T-cell (primary cell): ENCODE results near the gene LPCAT2. TPM values are rescaled to one million over a fixed set of nuclear protein-coding genes. Genes with fewer than 3 reads are reported as not detected.

Source experiments
- ATAC-seq, 4 experiments: fragments of 200-7000 bp in 3 of 4; fragments of 150-1000 bp in 1 of 4; cut with Tn5 transposase; replicated peaks in 1 of 4; 1 replicate in 3 of 4; 2 replicates in 1 of 4; pipeline ENCODE4 v1.10.0; 2021; ENCODE audit warnings: moderate library complexity in 3 of 4, mild to moderate bottlenecking in 2 of 4, moderate number of reproducible peaks in 1 of 4
- CTCF ChIA-PET, 2 donors: fragments of 300-600 bp; sonication (Branson Sonifier 250); formaldehyde crosslinking; loops; one replicate each; lab custom pipeline; 2022; ENCODE audit warnings: antibody characterized with exemption in 2 of 2; lab: Charles Lee
- POLR2A ChIA-PET, 2 donors: fragments of 300-600 bp; sonication (Branson Sonifier 250); formaldehyde crosslinking; loops; one replicate each; lab custom pipeline; 2022; ENCODE audit warnings: antibody characterized with exemption in 2 of 2; lab: Charles Lee
- DNase-seq, 35 experiments: peaks; one replicate each; pipeline versions ENCODE4 v3.0.0 to v3.0.0-alpha.2; 2013 to 2023
- H3K27ac ChIP-seq: one replicate; pipeline ENCODE4 v1.5.1; 2013; ENCODE audit warnings: low read length
- H3K27me3 ChIP-seq, 2 experiments: replicated peaks in 1 of 2; 1 replicate in 1 of 2; 2 replicates in 1 of 2; pipeline versions ENCODE4 v1.6.1 to v1.7.0; 2013; ENCODE audit warnings: low read length in 1 of 2, mixed read lengths in 1 of 2; ENCODE audit not compliant: control insufficient read depth in 2 of 2, insufficient read depth in 2 of 2; ENCODE audit errors: extremely low read depth in 1 of 2
- H3K36me3 ChIP-seq, 2 donors: 1 replicate in 1 of 2; 2 replicates in 1 of 2; pipeline versions ENCODE4 v1.6.1 to v1.7.0; 2013; ENCODE audit warnings: low read length in 1 of 2; ENCODE audit not compliant: control insufficient read depth in 2 of 2, insufficient read depth in 1 of 2; ENCODE audit errors: extremely low read depth in 1 of 2
- H3K4me1 ChIP-seq, 2 experiments: 1 replicate in 1 of 2; 2 replicates in 1 of 2; pipeline versions ENCODE4 v1.6.1 to v1.7.0; 2013; ENCODE audit warnings: low read length in 2 of 2, mixed read lengths in 1 of 2; ENCODE audit not compliant: insufficient read depth in 2 of 2, control insufficient read depth in 1 of 2; ENCODE audit errors: extremely low read depth in 1 of 2
- H3K4me3 ChIP-seq, 2 donors: 1 replicate in 1 of 2; 2 replicates in 1 of 2; pipeline versions ENCODE4 v1.5.1 to v1.7.0; 2013; ENCODE audit warnings: mild to moderate bottlenecking in 2 of 2, low read length in 1 of 2, moderate library complexity in 1 of 2; ENCODE audit not compliant: control insufficient read depth in 1 of 2; ENCODE audit errors: extremely low read depth in 1 of 2
- H3K9me3 ChIP-seq: 2 replicates; pipeline ENCODE4 v1.7.0; 2013
- H3K27ac Mint-ChIP-seq, 2 donors: one replicate each; pipeline ENCODE4 v1.8.0; 2020 to 2021; ENCODE audit warnings: mild to moderate bottlenecking in 2 of 2, mixed read lengths in 2 of 2
- H3K27me3 Mint-ChIP-seq, 2 donors: one replicate each; pipeline ENCODE4 v1.8.0; 2021 to 2022; ENCODE audit warnings: mixed read lengths in 2 of 2
- H3K36me3 Mint-ChIP-seq: one replicate; pipeline ENCODE4 v1.8.0; 2021; ENCODE audit warnings: mixed read lengths
- H3K4me1 Mint-ChIP-seq, 3 donors: one replicate each; pipeline ENCODE4 v1.8.0; 2020 to 2022; ENCODE audit warnings: mixed read lengths in 3 of 3, mild to moderate bottlenecking in 1 of 3
- H3K4me3 Mint-ChIP-seq, 3 donors: one replicate each; pipeline ENCODE4 v1.8.0; 2020 to 2022; ENCODE audit warnings: mild to moderate bottlenecking in 3 of 3, mixed read lengths in 3 of 3, moderate library complexity in 3 of 3
- H3K9me3 Mint-ChIP-seq, 3 donors: one replicate each; pipeline ENCODE4 v1.8.0; 2020 to 2022; ENCODE audit warnings: mixed read lengths in 3 of 3
- WGBS: methylation state at CpG from one replicate; pipeline ENCODE4 v1.1.5; 2013; ENCODE audit warnings: missing lambda C conversion rate; ENCODE audit not compliant: insufficient coverage; 5-methylcytosine and 5-hydroxymethylcytosine counted together
- total RNA-seq, 35 experiments: library from RNA in 6 of 35; stranded (reverse) in 6 of 35; fragments of 120-200 nt in 1 of 35; gene quantifications; one replicate each; pipeline versions ENCODE4 v1.2.1 to v1.2.4 and lab custom pipeline; 2013 to 2026

The LPCAT2 gene
- total RNA-seq, 5 donors from 2014 or later (not counting 1 experiment from before 2014, with no cell fraction given): 0.25 to 1.1 (median 0.79) TPM

GRCh38 chr16:55576384-55576783 lies 67.5 kb downstream of the LPCAT2 start:
- Mint-ChIP-seq H3K36me3 (no peaks in the 10 kb centered on the region), H3K4me3 (no peak overlapping the region), H3K27ac (no peak overlapping the region), H3K9me3 (no peaks in the 10 kb centered on the region), H3K4me1 (no peaks in the 10 kb centered on the region), H3K27me3 (no peaks in the 10 kb centered on the region)
- no peak overlapping the region for H3K27ac ChIP-seq
- ATAC-seq (no peak), DNase-seq (no peak)
- POLR2A ChIA-PET: no interaction called here
- no peaks in the 10 kb centered on the region for H3K36me3 ChIP-seq
- H3K9me3 ChIP-seq: no peaks in the 10 kb centered on the region
- no CpG with 5 or more reads among the region's 2 CpGs for WGBS
- H3K4me3 ChIP-seq: no peak overlapping the region
- CTCF ChIA-PET: no interaction called here
- no peaks in the 10 kb centered on the region for H3K4me1 ChIP-seq
- H3K27me3 ChIP-seq: no peaks in the 10 kb centered on the region

- CTCF ChIA-PET: no interaction called here
- Histone ChIP-seq H3K27me3 (no peaks in the 10 kb centered on the region), H3K4me3 (no peak overlapping the region), H3K9me3 (no peaks in the 10 kb centered on the region), H3K36me3 (no peaks in the 10 kb centered on the region), H3K4me1 (no peaks in the 10 kb centered on the region), H3K27ac (no peak overlapping the region)
- H3K4me3 Mint-ChIP-seq: no peak overlapping the region
- ATAC-seq (no peak), DNase-seq (no peak)
- H3K36me3 Mint-ChIP-seq: no peaks in the 10 kb centered on the region
- 55% methylated on average over 3 of the region's 3 CpGs for WGBS
- peaks cover 0 to 2% of the 10 kb centered on the region in 2 donors for H3K27me3 Mint-ChIP-seq
- H3K4me1 Mint-ChIP-seq: no peaks in the 10 kb centered on the region
- H3K27ac Mint-ChIP-seq: no peak overlapping the region
- POLR2A ChIA-PET: no interaction called here
- no peaks in the 10 kb centered on the region for H3K9me3 Mint-ChIP-seq
Observed at GRCh38 chr16:55577887-55578286, 69.0 kb downstream of the LPCAT2 start.

- no CpG with 5 or more reads among the region's 2 CpGs for WGBS
- Histone ChIP-seq H3K27me3 (no peaks in the 10 kb centered on the region), H3K36me3 (no peaks in the 10 kb centered on the region), H3K27ac (no peak overlapping the region), H3K4me1 (no peaks in the 10 kb centered on the region), H3K4me3 (no peak overlapping the region), H3K9me3 (no peaks in the 10 kb centered on the region)
- ChIA-PET CTCF (no interaction called here), POLR2A (no interaction called here)
- Mint-ChIP-seq H3K36me3 (no peaks in the 10 kb centered on the region), H3K27ac (no peak overlapping the region), H3K27me3 (peaks cover 3 to 4% of the 10 kb centered on the region in 2 donors), H3K9me3 (no peaks in the 10 kb centered on the region), H3K4me3 (no peak overlapping the region), H3K4me1 (no peaks in the 10 kb centered on the region)
- DNase-seq (no peak), ATAC-seq (no peak)
Observed at GRCh38 chr16:55585631-55586030, 76.8 kb downstream of the LPCAT2 start.

- POLR2A ChIA-PET: no interaction called here
- Mint-ChIP-seq H3K9me3 (no peaks in the 10 kb centered on the region), H3K27me3 (peaks cover 4 to 14% of the 10 kb centered on the region in 2 donors), H3K27ac (no peak overlapping the region), H3K4me1 (no peaks in the 10 kb centered on the region), H3K36me3 (no peaks in the 10 kb centered on the region), H3K4me3 (no peak overlapping the region)
- CTCF ChIA-PET: no interaction called here
- H3K9me3 ChIP-seq: no peaks in the 10 kb centered on the region
- DNase-seq (no peak), ATAC-seq (no peak)
- H3K27ac ChIP-seq: no peak overlapping the region
- no peaks in the 10 kb centered on the region for H3K4me1 ChIP-seq
- no peaks in the 10 kb centered on the region for H3K27me3 ChIP-seq
- H3K36me3 ChIP-seq: no peaks in the 10 kb centered on the region
- no peak overlapping the region for H3K4me3 ChIP-seq
- no CpG with 5 or more reads among the region's 6 CpGs for WGBS
Observed at GRCh38 chr16:55588799-55589198, 79.9 kb downstream of the LPCAT2 start.

GRCh38 chr16:55592306-55592705 lies 83.4 kb downstream of the LPCAT2 start:
- peaks cover 7 to 17% of the 10 kb centered on the region in 2 donors for H3K27me3 Mint-ChIP-seq
- ChIA-PET CTCF (no interaction called here), POLR2A (no interaction called here)
- ATAC-seq (no peak), DNase-seq (no peak)
- H3K36me3 ChIP-seq: no peaks in the 10 kb centered on the region
- no peaks in the 10 kb centered on the region for H3K9me3 Mint-ChIP-seq
- H3K9me3 ChIP-seq: no peaks in the 10 kb centered on the region
- H3K27ac Mint-ChIP-seq: no peak overlapping the region
- no peaks in the 10 kb centered on the region for H3K4me1 ChIP-seq
- H3K4me3 Mint-ChIP-seq: no peak overlapping the region
- H3K27me3 ChIP-seq: no peaks in the 10 kb centered on the region
- no peak overlapping the region for H3K27ac ChIP-seq
- no peaks in the 10 kb centered on the region for H3K36me3 Mint-ChIP-seq
- H3K4me3 ChIP-seq: no peak overlapping the region
- no peaks in the 10 kb centered on the region for H3K4me1 Mint-ChIP-seq

- H3K27ac Mint-ChIP-seq: no peak overlapping the region
- H3K9me3 ChIP-seq: no peaks in the 10 kb centered on the region
- H3K36me3 Mint-ChIP-seq: no peaks in the 10 kb centered on the region
- H3K27me3 Mint-ChIP-seq: peaks cover 4 to 7% of the 10 kb centered on the region in 2 donors
- no peak overlapping the region for H3K4me3 ChIP-seq
- peaks cover 0 to 5% (median 4%) of the 10 kb centered on the region in 3 donors for H3K9me3 Mint-ChIP-seq
- H3K4me3 Mint-ChIP-seq: no peak overlapping the region
- no CpG with 5 or more reads among the region's 4 CpGs for WGBS
- DNase-seq (no peak), ATAC-seq (no peak)
- POLR2A ChIA-PET: no interaction called here
- CTCF ChIA-PET: no interaction called here
- H3K36me3 ChIP-seq: no peaks in the 10 kb centered on the region
- no peak overlapping the region for H3K27ac ChIP-seq
- H3K4me1 ChIP-seq: no peaks in the 10 kb centered on the region
- no peaks in the 10 kb centered on the region for H3K27me3 ChIP-seq
- no peaks in the 10 kb centered on the region for H3K4me1 Mint-ChIP-seq
Observed at GRCh38 chr16:55597928-55598327, 89.1 kb downstream of the LPCAT2 start.

- H3K27ac Mint-ChIP-seq: no peak overlapping the region
- DNase-seq (no peak), ATAC-seq (no peak)
- H3K36me3 Mint-ChIP-seq: no peaks in the 10 kb centered on the region
- H3K9me3 Mint-ChIP-seq: peaks cover 0 to 14% (median 7%) of the 10 kb centered on the region in 3 donors
- 60% methylated on average over 3 of the region's 4 CpGs for WGBS
- no peak overlapping the region for H3K27ac ChIP-seq
- H3K27me3 ChIP-seq: no peaks in the 10 kb centered on the region
- no peaks in the 10 kb centered on the region for H3K4me1 Mint-ChIP-seq
- ChIA-PET POLR2A (no interaction called here), CTCF (no interaction called here)
- no peak overlapping the region for H3K4me3 Mint-ChIP-seq
- peaks cover 3 to 7% of the 10 kb centered on the region in 2 donors for H3K27me3 Mint-ChIP-seq
- no peaks in the 10 kb centered on the region for H3K9me3 ChIP-seq
- H3K36me3 ChIP-seq: no peaks in the 10 kb centered on the region
- H3K4me1 ChIP-seq: no peaks in the 10 kb centered on the region
- no peak overlapping the region for H3K4me3 ChIP-seq
Observed at GRCh38 chr16:55605754-55606336, 97.0 kb downstream of the LPCAT2 start.
